GM21576 (cell line): ENCODE data around the gene TBX1.

ENCODE experiments used
- ATAC-seq: cut with Tn5 transposase; IDR thresholded peaks from one replicate; pipeline ENCODE4 v1.9.1; 2021; ENCODE audit warnings: mild to moderate bottlenecking, moderate library complexity; ENCODE audit not compliant: unreplicated experiment

TBX1 gene

GRCh38 chr22:19751497-19752245, 8.9 kb upstream of the TBX1 start:
- ATAC-seq, result no peak

- ATAC-seq, result no peak
Observed at GRCh38 chr22:19753090-19753842, 7.3 kb upstream of the TBX1 start.

GRCh38 chr22:19753996-19754700, 6.4 kb upstream of the TBX1 start:
- ATAC-seq, result no peak

GRCh38 chr22:19754701-19755144, 5.9 kb upstream of the TBX1 start:
- ATAC-seq, result no peak

GRCh38 chr22:19755145-19755710, 5.3 kb upstream of the TBX1 start:
- ATAC-seq, result no peak

GRCh38 chr22:19755722-19756287, 4.8 kb upstream of the TBX1 start:
- ATAC-seq, result no peak

- ATAC-seq, result no peak
Observed at GRCh38 chr22:19756288-19757128, 4.1 kb upstream of the TBX1 start.

- no peak for ATAC-seq
Observed at GRCh38 chr22:19757140-19757984, 3.2 kb upstream of the TBX1 start.

GRCh38 chr22:19757985-19758895, 2.3 kb upstream of the TBX1 start:
- ATAC-seq, result no peak

GRCh38 chr22:19758896-19759426, 1.6 kb upstream of the TBX1 start:
- no peak for ATAC-seq

GRCh38 chr22:19759427-19760057, 1.0 kb upstream of the TBX1 start:
- ATAC-seq, result no peak

GRCh38 chr22:19760951-19761724, 560 bp downstream of the TBX1 start:
- ATAC-seq, result no peak

- no peak for ATAC-seq
Observed at GRCh38 chr22:19761725-19762567, 1.4 kb downstream of the TBX1 start.

GRCh38 chr22:19762568-19763457, 2.2 kb downstream of the TBX1 start:
- ATAC-seq, result no peak
